CD4-positive, alpha-beta T cell treated with Interferon gamma for 1 hour (primary cell): ENCODE data around the gene B4GALT1.

Experiments
- DNase-seq: peaks from one replicate; pipeline ENCODE4 v3.0.0-alpha.2; 2020

Gene B4GALT1

DNA sequence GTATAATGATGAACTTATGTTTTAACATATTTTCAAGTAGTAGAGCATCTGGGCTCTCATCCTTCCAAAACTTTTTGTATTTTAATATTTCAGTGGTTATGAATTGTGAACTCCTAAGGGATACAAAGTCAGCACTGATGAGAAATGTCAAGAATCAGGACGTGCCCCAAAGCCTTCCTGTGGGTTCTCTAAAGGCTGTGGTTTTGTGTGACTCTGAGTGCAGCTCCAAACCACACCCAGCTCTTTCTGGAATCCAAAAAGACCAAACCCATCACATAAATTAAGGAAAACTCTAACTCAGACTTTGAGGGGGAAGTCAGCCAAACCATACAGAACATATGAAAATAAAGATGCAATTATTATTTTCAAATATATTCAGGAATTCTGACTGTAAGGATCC is 49.8 kb downstream of the B4GALT1 start:
- DNase-seq, result no peak

DNA sequence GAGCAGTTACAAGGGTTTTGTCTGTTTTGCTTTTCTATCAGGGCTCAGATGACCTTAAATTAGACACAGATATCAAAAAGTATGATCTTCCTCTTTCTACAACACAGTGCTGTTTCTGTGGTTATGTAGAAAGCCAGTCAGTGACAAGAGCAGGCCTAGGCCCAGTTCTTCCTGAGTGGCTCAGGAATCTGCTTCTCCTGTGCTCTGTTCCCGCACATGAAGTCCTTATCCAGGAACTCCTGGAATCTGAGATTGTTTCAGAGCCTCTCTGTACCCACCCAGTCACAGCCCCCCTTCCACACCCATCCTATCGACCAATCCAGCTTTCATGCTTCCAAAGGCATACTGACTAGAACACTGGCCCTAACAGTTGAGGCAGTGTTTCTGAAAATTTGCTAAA is 50.3 kb downstream of the B4GALT1 start:
- no peak for DNase-seq

DNA sequence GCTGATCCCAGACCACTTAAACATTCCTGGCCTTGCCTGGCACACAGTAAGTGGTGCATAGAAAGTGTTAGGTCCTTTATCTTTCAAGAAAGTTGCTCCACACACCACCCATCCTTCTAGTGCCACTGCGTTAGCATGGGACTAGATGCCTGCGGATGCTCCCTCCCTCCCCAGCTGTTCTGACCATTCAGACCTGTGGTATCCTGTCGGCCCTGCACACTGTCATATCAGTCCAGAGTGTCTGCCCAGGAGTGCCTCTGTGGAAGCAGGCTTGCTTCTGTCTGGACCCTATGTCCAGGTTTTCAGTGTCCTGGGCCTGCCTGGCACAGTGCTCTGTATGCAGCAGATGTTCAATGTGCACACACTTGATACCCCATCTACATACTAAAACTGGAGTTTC is 52.4 kb downstream of the B4GALT1 start:
- no peak for DNase-seq

DNA sequence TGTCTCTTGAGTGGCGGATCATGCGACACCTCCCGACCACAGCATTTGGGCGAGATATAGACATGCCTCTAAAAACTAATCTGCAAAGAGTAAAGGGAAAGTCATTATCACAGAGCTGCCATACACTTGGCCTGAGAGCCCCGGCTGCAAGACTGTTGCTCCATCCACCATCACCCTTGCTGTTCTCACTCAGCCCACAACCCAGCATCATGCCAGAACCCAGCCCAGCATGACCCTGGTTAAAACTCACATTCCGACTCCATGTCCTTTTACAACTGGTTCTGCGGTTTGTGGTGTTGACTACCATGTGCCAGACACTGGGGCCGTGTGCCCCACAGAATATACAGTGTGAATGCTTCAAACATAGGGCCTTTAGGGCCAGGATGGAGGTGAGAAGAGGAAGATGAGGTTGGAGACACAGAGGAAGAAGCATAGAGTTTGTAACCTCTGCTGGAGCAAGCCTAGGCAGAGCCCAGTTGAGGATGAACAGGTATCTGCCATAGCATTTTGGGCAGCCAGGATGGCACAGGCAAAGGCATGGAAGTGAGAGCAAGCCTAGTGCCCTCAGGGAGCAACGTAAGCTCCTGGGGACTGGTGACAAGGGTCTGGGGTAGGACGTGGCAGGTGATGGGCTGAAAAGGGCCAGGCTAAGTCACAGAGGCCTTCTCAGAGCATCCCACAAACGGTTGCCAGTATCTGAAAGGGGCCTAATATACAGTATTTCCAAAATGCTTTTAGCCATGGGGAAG is 53.2 kb downstream of the B4GALT1 start:
- DNase-seq, result no peak

DNA sequence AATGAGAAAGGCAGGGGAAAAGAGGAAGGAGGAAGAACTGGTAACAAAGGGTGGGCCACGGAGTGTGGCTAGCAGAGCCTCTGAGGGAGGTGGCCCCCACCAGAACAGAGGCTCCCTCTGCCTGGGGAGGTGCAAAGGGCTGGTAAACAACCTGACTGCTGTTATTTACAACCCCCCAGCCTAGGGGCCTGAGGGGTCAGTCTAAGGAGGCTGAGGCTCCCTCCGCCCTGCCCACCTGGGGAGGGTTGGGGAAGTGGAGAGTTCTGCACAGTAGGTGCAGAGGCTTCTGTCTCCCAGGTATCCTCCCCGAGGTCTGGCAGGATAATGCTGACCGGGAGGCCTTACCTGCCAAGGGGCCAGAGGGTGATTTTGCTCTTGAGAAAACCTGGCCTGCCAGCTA is 55.0 kb downstream of the B4GALT1 start:
- no peak for DNase-seq

DNA sequence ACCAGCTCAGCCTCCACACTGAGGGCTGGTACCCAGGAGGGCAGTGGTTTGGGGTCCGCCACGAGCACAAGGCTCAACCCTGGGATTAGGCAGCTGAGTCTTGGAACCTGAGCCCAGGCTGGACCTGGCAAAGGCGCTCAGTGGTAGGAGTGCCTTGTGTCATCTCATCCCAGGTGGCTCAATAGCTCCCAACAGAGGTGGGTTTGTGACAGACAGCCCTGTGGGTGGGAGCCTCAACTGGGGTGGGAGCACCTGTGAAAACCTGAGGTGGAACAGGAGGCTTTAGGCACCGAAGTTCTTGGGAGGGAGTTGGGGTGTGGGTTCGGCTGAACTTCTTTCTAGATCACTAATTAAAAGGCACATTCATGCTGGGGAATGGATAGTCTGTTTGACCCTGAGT is 55.5 kb downstream of the B4GALT1 start:
- no peak for DNase-seq

DNA sequence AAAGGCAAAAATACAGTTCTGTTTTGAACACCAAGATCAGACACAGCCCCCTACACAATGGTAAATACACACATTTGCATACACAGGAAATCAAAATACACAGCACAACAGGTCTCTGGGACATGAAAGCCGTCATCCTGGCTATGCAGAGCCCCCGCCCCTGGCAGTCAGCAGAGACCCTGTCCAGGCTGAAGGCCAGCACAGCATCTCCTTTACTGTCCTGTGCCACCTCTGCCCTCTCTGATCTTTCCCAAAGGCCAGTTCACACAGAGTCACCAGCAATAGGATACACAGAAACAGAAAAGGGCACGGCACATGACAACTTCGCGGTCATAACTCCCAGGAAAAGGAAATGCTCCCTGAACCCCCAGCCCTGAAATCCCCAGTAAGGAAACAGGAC is 56.5 kb downstream of the B4GALT1 start:
- no peak for DNase-seq

DNA sequence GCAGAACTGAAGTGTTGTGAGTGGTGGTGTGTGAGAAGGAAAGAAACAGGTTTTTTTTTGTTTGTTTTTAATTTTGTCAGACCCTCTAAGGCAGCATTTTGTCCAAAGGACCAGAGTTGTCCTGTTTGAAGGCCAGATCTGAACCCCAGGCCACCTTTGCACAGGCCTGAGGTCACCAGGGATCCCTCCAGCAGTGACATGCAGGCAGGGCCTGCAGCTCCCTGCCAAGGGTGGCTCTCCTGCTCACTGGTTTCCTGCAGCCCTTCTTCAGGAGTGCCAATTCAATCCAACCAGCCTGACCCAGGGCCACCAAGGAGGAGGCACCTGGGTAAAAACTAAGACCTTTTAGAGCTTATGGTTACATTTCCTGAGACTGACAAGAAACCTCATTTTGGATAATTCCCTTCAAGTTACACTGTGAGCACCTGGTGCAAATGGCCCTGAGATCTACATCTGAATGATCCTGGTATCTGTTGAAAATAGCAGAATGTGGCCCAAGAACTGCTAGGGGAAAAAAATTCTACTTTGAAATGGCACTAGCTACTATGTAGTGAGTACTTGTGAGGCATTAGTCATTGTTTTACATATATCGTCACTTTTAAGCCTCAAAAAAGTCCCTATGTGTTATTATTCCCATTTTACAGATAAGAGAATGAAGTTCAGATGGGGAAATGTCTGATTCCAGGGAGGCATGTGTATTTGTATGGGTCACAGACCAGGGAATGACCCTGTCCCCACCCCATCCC is 57.1 kb downstream of the B4GALT1 start:
- DNase-seq, result no peak

DNA sequence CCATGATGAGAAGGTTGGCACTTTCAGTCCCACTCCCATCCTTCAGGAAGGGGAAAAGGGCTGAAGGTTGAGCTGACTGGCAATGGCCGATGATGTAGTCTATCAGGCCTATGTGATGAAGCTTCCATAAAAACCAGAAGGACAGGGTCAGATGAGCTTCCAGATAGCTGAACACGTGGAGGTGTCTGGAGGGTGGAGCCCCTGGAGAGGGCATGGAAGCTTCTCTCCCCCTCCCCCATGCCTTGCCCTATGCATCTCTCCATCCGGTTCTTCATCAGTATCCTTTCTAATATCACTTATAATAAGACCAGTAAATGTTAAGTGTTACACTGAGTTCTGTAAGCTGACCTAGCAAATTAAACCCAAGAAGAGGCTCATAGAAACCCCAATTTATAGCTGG is 58.0 kb downstream of the B4GALT1 start:
- no peak for DNase-seq

DNA sequence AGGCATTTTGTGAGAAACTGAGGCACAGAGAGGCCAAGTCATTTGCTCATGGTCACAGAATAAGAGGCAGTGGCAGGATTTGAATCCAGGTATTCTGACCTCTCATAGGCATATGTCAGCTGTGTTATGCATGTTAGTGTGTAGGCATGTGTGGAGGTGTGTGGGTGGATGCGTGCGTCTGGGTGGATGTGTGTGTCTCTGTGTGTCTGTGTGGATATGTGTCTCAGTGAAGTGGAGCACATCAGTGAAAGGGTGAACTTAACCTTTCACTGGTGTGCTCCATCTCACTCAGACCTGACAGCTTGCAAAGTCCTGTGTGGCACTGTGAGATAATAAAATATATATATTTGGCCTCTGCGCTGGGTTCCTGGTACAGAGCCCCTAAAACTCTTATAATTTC is 58.7 kb downstream of the B4GALT1 start:
- no peak for DNase-seq

DNA sequence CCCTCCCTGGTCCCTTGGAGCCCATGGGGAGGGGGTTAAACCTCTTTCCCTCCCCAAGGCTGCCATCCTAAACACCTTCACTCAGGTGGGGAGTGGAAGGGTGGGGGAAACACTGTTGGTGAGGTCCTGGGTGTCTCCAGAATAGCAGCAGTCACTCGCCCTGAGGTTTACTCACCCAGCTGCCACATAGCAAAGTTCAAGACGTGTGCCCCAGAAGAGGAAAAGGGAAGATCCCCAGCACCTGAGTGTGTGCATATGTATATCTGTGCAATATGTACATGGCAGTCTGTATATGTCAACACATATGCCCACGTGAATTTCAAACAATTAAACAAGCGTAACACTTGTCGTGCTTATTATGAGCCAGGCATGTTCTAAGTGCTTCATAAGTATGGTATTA is 59.4 kb downstream of the B4GALT1 start:
- DNase-seq, result no peak

DNA sequence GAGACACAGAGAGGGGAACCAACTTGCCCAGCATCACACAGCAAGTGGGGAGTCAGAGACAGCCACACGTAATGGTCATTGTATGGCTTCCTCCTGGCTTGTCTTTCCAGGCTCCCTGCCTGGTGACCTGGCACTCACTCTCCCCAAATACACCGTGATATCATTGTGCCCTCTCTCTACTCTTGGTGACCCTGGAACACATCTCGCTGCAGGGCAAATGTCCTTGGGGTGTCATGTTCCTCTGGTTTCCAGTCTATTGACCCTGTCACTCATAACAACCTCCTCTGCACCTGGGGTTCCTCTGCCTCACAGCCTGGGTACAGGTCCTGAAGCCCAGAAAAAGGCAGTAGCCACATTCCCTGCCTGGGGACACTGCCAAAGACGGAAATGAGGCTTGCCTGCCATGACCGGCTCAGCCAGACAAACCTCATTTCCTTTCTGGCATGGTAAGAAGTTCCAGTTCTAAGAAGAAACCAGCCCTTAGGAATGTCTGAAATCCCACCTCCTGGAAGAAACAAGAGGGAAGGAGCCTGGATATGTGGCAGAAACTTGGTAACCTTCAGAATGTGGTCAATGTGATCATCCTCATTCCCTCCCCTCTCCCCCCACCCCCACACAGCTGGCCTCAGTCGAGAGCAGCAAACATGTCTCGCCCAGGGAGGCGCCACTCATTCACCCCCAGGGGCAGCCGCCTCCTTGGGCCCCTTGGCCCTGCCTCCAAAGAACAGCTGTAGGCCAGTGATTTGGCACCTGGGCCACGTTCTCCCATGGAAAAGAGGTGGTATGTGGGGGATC is 60.1 kb downstream of the B4GALT1 start:
- no peak for DNase-seq

DNA sequence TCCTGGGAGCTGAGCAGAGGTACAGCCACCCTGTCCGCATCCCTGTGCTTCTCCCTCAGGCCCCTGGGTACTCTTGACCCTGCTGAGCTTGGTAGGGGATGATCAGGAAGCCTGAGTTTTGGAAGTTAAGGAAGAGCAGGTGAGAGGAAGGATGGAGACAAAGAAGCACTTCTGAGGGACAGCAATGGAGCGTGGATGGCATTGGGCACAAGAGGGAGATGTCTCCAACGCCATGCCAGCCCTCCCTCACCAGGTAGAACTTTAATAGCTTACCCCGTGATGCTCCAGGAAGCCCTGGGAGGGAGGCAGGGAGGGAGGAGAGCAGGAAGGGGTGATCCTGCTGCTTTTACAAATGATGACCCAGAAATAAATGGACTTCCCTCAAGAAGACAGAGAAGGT is 60.8 kb downstream of the B4GALT1 start:
- no peak for DNase-seq

DNA sequence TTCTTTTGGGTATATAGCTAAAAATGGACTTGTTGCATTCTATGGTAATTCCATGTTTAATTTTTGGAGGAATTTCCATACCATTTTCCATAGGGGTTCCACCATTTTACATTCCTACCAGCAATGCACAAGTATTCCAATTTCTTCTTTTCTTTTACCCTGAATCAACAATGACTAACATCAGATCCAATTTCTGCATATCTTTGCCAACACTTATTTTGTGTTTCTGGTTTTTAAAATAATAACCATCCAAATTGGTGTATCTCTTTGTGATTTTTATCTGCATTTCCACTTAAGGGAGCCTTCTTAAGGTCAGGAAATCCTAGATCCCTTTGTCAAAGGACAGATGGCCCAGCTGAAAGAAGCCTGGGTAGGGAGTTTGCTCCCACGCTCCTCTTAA is 61.2 kb downstream of the B4GALT1 start:
- DNase-seq, result no peak

DNA sequence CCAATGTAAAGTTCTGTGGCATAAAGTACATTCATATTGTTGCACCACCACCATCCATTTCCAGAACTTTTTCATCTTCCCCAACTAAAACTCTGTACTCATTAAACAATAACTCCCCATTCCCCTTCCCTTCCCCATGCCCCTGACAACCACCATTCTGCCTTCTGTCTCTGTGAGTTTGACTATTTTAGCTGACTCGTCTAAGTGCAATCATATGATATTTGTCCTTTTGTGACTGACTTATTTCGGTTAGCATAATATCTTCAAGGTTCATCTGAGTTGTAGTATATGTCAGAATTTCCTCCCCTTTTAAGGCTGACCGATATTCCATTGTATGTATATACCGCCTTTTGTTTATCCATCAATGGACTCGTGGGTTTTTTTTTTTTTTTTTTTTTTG is 61.6 kb downstream of the B4GALT1 start:
- DNase-seq, result no peak

DNA sequence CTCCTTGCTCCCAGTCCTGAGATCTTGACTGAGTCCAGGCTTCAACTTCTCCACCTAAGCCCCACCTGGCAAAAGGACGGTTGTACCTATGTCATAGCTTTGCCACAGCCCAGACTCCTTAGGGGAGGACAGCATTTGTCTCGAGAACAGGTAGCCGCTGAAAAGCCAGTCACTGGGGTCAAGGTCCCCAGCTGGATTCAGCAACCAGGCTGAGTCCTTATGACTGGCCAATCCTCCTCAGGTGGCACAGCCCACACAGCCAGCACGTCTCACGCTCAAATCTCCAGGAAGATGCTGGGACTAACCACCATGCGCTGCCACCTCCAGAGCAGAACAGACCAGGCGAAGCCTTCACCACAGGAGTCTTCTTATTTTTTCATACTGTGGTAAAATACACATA is 62.7 kb downstream of the B4GALT1 start:
- DNase-seq, result no peak

DNA sequence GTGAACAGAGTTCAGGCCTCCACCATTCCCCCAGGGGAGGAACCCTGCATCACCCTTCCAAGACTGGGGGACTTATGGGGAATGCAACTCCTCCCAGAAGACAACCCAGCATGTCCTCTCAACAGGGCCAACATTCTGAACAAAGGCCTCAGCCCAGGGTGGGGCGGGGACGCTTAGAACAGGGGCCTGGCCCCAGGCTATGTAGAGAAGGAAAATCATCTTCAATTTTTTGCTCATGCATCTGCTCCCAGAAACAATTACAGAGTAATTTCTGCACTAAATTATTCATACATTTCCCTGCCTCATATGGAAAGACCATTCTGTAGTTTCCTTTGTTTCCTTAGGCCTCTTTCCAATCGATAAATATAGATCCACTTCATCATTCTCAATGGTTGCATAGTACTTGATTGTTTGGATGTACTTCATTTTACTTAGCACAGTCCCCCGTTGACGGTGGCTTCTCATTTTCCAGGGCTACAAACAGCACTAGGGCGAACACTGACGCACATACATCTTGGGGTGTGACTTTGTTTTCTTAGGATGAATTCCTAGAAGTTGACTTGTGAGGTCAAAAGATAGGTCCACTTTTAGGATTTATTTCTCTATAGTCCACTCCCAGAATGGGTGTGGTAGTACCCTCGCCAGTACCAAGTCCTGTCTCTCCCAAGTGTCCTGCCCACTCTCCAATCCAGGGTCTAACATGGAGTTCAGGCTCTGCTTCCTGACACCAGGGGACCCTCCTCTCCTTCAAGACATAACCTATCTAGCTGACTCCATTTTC is 63.4 kb downstream of the B4GALT1 start:
- DNase-seq, result no peak

DNA sequence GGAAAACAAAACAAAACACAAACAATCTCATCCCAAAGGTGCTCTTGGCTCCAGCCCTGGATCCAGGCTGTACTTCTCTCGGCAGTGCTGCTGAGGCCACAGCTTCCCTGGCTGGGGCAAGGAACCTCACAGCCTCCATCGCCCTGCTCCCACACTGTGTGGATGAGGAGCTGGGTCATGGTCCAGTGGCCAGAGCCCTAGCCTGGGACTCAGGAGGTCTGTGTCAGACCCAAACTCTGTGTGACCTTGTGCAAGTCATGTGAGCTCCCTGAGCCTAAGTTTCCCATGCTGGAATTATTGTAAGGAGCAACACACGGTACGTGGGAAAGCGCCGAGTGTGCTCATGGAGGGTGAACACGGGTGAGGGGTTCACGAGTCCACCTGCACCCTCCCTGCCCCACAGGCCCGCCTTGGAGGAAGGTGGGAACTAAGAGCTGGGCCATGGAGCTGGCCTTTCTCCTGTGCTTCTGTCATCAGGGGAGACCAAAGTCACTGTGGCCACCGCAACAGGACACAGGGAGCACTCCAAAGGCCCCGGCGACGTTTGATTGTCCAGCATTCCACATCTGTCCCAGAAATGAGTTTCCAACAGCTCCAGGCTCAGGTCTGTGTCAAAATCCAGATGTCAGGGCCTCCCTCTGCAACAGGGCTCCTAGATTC is 64.5 kb downstream of the B4GALT1 start:
- no peak for DNase-seq

DNA sequence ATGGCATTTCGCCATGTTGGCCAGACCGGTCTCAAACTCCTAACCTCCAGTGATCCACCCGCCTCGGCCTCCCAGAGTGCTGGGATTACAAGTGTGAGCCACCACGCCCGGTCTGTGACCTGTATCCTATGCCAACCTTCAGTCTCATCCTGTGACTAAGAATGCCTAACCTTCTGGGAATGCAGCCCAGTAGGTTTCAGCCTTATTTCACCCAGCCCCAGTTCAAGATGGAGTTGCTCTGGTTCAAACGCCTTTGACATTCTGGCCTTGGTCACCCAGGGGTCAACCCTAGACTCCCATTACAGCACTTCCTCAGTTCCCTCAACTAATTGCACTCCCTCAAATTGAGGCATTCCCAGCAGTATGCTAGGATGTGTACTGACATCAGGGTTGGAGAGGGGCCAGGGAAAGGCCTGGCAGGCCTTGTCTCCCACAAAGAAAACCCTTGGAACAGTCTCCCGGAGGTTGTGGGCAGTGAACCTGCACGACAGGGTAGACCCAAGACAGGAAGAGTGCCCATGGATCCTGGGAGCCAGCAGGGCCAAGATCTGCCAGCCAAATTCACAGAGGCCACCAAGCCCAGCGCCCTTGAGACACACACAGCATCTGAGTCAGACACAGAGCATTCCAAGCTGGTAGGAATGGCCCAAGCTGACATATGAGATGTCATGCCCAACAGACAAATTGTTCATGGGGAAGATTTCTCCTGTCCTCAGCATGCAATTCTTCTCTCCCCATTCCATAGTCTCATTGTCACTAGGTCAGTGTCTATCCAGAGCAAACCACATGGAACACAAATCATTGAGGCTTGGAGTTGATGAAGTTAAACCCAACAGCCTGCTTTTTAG is 65.8 kb downstream of the B4GALT1 start:
- no peak for DNase-seq

DNA sequence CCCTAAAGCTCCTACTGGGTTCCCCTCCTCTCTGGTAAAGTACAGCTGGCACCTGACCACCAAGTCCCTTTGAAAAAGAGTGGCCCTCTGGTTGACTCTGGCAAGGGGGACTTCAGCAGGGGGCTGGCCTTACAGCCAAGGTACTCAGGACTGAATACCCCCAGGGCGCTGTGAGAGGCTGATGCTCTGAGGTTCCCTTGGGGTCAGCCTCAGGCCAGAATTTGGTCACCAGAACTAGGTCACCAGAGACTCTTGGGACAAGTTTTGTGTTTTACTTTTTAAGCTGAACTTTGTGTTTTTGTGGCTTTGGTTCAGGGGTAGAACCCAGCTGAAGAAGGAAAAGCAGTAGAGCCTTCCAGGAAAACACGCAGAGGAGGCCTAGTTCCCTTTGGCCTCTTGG is 67.4 kb downstream of the B4GALT1 start:
- DNase-seq, result no peak

DNA sequence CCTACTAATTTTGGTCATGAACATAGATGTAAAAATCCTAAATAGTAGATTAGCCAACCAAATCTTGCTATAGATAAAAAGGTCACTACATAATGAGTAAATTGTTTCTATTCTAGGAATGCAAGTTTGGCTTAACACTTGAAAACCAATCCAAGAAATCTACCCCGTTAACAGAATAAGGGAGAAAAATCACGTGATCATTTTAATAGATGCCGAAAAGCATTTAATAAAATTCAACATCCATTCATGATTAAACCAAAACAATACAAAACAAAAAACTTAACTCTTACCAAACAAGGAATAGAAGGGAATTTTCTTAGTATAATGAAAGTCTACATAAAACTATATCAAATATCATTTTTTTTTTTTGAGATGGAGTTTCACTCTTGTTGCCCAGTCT is 69.9 kb downstream of the B4GALT1 start:
- no peak for DNase-seq

DNA sequence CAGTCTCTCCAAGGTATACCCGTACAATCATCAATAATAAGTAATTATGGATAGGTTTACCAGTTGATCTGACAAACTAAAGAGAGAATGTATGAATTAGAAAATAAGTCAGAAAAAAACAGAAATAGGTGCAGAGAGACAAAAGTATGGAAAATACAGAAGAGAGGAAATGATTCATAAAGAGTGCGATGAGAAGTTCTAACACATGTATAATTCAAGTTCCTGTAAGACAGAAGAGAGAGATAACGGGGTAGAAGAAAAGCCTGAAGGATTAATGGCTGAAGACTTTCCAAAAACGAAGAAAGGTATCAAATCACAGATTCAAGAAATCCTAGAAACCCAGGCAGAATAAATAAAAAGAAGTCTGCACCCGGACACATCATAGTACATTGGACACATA is 74.5 kb downstream of the B4GALT1 start:
- DNase-seq, result no peak
